Skeletal muscle satellite cell (primary cell): Measurements from ENCODE around the gene AGBL2.
A peak's percentile ranks its signal among the peaks of the same experiment; 100 is the strongest.
"Not testable (repeated sequence)": the region's sequence is repeated elsewhere in the genome, so short reads cannot be mapped to it uniquely, and the experiment has no call there.

Experiments
- H3K27me3 ChIP-seq: 2 replicates; pipeline ENCODE4 v1.7.0; 2013; ENCODE audit warnings: low read length; ENCODE audit not compliant: control insufficient read depth, insufficient read depth
- H3K36me3 ChIP-seq: 2 replicates; pipeline ENCODE4 v1.7.0; 2013; ENCODE audit warnings: mild to moderate bottlenecking, control low read depth, low read length; ENCODE audit not compliant: insufficient read depth
- H3K4me1 ChIP-seq: 2 replicates; pipeline ENCODE4 v1.7.0; 2013; ENCODE audit warnings: low read length; ENCODE audit not compliant: control insufficient read depth, insufficient read depth
- H3K4me2 ChIP-seq: 2 replicates; pipeline ENCODE4 v1.7.0; 2013; ENCODE audit warnings: mild to moderate bottlenecking, low read length
- H3K4me3 ChIP-seq: 2 replicates; pipeline ENCODE4 v1.7.0; 2013; ENCODE audit warnings: low read length
- H3K9ac ChIP-seq: 2 replicates; pipeline ENCODE4 v1.7.0; 2013; ENCODE audit warnings: mild to moderate bottlenecking, low read depth, low read length, moderate library complexity
- H3K9me3 ChIP-seq: replicated peaks from 2 replicates; pipeline ENCODE4 v1.7.0; 2013; ENCODE audit warnings: mild to moderate bottlenecking, control low read depth, low read length

AGBL2 gene

DNA sequence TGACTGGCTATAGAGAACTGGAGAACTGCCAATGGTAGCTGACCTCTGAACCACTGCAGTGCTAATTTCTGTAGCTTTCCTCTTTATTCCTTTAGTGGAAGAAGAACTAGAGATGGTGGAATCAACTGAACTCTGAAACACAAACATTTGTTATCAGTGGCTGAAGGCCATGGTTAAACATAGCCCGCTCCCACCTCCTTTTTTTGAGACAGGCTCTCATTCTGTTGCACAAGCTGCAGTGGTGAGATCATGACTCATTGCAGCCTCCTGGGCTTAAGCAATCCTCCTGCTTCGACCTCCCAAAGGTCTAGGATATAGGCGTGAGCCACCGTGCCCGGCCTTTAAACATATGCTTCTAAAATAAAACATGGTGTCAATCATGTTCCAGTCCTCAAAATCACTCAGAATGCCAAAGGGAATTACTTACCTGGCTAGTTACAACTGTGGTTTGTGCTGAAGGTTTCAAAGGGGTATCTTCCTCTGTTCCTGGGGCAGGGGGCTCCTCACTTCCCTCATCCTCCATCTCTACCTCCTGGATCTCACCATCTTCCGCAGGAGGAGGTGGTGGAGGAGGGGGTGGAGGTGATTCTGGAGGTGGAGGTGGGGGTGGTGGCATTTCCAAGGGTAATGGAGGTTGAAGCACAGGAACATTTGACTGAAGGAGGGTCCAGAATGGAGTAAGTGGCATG is 9.0 kb upstream of the AGBL2 start:
- no peak overlapping the region for H3K4me2 ChIP-seq
- H3K36me3 ChIP-seq: peaks cover 88% of the 10 kb centered on the region
- no peaks in the 10 kb centered on the region for H3K4me1 ChIP-seq
- H3K27me3 ChIP-seq: no peaks in the 10 kb centered on the region
- H3K9ac ChIP-seq: no peak overlapping the region
- H3K4me3 ChIP-seq: no peak overlapping the region
- H3K9me3 ChIP-seq: no peaks in the 10 kb centered on the region

DNA sequence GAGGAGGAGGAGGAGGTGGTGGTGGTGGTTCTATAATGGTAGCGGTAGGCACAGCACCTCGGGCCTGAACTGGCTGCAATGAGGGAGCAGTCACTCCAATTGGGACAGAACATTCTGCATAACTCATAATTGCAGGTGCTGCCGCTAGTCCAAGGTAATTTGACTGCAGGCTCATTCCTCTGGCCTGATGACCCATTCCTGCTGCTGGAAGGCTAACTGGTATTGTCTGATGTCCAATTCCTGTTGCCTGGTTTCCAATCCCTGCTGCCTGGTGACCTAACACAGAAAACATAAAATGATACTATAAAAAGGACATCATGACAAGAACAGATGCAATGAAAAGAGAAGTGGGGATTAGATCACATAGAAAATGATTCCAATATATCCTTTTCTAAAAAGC is 7.9 kb upstream of the AGBL2 start:
- Histone ChIP-seq H3K9me3 (no peaks in the 10 kb centered on the region), H3K4me2 (no peak overlapping the region), H3K4me1 (no peaks in the 10 kb centered on the region), H3K36me3 (peaks cover 91% of the 10 kb centered on the region), H3K27me3 (no peaks in the 10 kb centered on the region), H3K4me3 (no peak overlapping the region), H3K9ac (no peak overlapping the region)

DNA sequence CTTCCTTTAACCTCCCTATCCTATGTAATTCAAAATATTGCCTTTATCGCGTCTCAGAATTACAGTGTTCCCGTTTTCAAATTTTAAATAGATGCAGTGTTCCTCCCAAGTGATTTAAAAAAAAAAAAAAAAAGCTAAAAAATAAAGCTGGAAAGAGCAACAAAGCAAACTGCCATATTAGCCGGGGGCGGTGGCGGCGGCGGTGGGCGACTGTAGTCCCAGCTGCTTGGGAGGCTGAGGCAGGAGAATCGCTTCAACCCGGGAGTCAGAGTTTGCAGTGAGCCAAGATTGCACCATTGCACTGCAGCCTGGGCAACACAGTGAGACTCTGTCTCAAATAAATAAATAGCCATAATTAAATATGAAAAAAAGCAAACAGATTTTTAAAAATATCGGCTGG is 5.5 kb upstream of the AGBL2 start:
- no peaks in the 10 kb centered on the region for H3K9me3 ChIP-seq
- H3K36me3 ChIP-seq: peaks cover 85% of the 10 kb centered on the region
- H3K4me2 ChIP-seq: no peak overlapping the region
- H3K4me3 ChIP-seq: no peak overlapping the region
- no peaks in the 10 kb centered on the region for H3K4me1 ChIP-seq
- no peak overlapping the region for H3K9ac ChIP-seq
- no peaks in the 10 kb centered on the region for H3K27me3 ChIP-seq

DNA sequence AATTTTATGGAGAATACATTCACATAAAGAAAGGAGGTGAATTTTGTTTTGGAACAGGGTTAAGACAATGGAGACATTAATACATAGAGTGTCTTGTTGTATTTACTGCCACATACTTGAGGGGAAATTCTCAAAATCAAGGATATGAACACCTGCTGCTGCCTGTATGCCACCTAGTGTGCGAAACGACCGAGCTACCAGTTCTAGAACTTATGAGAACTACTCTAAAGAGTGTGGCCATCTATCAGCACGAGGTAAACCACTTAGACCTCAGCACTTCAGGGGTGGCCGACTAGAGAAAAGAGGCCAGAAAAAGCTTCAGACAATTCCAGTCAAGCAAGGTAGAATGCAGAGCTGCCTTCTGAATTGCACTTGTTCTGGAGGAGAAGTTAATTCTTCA is 1.5 kb upstream of the AGBL2 start:
- peaks cover 48% of the 10 kb centered on the region for H3K36me3 ChIP-seq
- H3K9ac ChIP-seq: no peak overlapping the region
- peaks cover 4% of the 10 kb centered on the region for H3K4me1 ChIP-seq
- H3K4me2 ChIP-seq: no peak overlapping the region
- H3K27me3 ChIP-seq: no peaks in the 10 kb centered on the region
- no peaks in the 10 kb centered on the region for H3K9me3 ChIP-seq
- no peak overlapping the region for H3K4me3 ChIP-seq

DNA sequence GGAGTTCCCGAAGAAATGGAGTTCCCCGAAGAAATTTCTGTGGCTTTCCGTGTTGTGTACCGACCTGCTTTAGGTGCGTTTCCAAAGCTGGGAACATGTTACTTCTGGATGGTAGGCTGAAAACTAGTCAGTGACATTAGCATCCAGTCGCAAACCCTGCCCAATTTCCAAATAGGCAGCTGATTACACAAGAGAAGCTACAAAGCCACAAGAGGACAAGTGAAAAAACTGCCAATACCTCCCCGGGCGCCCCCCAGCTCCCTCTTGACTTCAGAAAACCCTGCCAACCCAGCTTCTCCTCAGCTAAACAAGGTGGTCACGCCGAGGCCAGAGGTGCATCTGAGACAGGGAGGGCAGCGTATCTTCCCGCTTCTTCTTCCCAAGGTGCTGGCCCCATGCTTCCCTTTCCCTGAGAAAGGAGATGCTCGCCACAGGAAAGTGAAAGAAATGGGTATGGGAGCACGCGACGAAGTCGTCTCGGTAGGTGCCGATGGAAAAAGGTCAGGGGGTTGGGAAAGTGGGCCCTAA is 551 bp downstream of the AGBL2 start:
- Histone ChIP-seq H3K9ac (peak overlapping the region; percentile 85), H3K36me3 (peaks cover 33% of the 10 kb centered on the region), H3K4me1 (peaks cover 4% of the 10 kb centered on the region), H3K4me3 (peak overlapping the region; percentile 84), H3K27me3 (no peaks in the 10 kb centered on the region), H3K4me2 (peak overlapping the region; percentile 96), H3K9me3 (no peaks in the 10 kb centered on the region)

DNA sequence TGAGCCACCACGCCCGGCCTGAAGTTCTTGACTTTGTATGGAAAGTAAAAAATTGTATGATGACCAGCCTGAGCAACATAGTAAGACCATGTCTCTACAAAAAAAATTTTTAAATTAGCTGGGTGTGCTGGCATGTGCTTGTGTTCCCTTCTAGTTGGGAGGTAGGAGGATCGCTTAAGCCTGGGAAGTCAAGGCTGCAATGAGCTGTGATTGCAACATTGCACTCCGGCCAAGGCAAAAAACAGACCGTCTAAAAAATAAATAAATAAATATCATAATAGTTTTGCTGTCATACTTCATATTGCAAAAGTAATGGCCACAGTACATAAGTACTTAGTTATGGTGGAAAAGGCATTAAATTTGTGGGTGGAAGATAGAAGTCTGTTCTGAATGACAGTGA is 3.4 kb downstream of the AGBL2 start:
- H3K9me3 ChIP-seq: no peaks in the 10 kb centered on the region
- no peak overlapping the region for H3K4me2 ChIP-seq
- H3K4me1 ChIP-seq: peaks cover 4% of the 10 kb centered on the region
- no peaks in the 10 kb centered on the region for H3K27me3 ChIP-seq
- peaks cover 7% of the 10 kb centered on the region for H3K36me3 ChIP-seq
- no peak overlapping the region for H3K9ac ChIP-seq
- no peak overlapping the region for H3K4me3 ChIP-seq

DNA sequence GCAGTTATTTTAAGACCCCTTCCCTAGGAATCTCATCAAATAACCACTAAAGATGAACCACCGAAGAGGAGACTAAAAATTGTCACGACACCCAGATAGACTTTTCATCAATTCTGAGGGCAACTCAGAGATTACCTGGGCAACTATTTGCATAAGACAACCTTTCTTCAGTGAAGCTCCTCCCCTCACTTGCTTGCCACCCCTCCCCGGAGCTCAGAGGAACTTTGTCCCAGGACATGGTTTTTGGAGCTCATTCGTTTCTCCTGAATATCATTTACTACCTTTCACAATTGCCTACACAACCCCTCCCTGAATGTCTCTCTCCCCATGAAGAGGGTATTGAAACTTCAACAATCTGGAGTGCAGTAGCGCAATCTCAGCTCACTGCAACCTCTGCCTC is 3.9 kb downstream of the AGBL2 start:
- no peaks in the 10 kb centered on the region for H3K9me3 ChIP-seq
- no peak overlapping the region for H3K4me3 ChIP-seq
- H3K4me1 ChIP-seq: peaks cover 4% of the 10 kb centered on the region
- no peak overlapping the region for H3K9ac ChIP-seq
- peaks cover 1% of the 10 kb centered on the region for H3K36me3 ChIP-seq
- H3K27me3 ChIP-seq: no peaks in the 10 kb centered on the region
- H3K4me2 ChIP-seq: no peak overlapping the region

DNA sequence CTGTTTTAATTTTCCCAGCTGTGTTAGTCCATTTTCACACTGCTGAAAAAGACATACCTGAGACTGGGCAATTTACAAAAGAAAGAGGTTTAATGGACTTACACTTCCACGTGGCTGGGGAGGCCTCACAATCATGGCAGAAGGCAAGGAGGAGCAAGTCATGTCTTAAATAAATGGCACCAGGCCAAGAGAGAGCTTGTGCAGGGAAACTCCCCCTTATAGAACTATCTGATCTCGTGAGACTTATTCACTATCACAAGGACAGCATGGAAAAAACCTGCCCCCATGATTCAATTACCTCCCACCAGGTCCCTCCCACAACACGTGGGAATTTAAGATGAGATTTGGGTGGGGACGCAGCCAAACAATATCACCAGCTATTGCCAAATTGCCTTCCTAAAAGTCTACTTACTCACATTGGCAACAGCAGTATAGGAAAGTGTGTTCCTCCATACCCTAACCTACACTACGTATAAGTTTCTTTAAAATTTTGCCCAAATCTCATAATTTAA is 7.8 kb downstream of the AGBL2 start:
- not testable (repeated sequence) for H3K9ac ChIP-seq, H3K4me1 ChIP-seq, H3K36me3 ChIP-seq, H3K4me3 ChIP-seq, H3K9me3 ChIP-seq, H3K27me3 ChIP-seq, H3K4me2 ChIP-seq

DNA sequence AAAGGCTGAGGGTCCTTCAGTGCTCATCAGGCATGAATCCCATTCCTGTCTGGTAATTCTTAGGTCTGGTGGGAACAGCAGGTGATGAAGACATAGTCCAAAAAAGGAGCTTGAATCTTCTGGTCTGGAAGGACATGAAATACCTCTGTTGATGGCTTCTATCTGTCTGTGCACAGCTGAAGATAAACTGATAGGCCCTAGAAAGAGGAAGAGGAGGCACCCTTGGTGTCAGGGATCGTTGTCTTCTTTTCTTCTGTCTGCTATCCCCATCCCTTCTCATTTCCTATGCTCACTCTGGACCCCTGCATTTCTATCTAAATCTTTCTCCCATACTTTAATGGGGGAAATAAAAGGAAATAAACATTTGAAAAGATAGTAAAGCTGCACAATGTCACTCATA is 9.4 kb downstream of the AGBL2 start:
- Histone ChIP-seq H3K4me3 (no peak overlapping the region), H3K4me1 (no peaks in the 10 kb centered on the region), H3K9ac (no peak overlapping the region), H3K27me3 (no peaks in the 10 kb centered on the region), H3K4me2 (no peak overlapping the region), H3K36me3 (no peaks in the 10 kb centered on the region), H3K9me3 (no peaks in the 10 kb centered on the region)

DNA sequence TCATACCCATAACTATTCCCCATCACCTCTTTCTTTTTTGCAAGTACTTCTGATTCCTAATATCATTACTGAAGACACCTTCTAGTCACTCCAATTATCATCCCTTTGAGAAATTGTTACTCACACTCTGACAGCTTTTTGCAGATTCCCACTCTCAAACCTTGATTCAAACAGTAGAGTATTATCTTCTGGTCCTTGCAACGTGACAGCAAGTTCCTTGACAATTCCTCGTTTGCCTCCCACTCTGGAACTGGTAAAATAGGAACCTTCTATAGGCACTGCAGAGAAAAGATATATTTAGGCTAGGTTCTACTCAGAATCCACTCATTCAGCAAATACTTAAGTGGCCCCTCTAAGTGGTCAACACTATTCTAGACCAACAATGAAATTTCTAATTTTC is 23.2 kb downstream of the AGBL2 start:
- H3K36me3 ChIP-seq: no peaks in the 10 kb centered on the region
- H3K9me3 ChIP-seq: no peaks in the 10 kb centered on the region
- H3K4me2 ChIP-seq: no peak overlapping the region
- H3K27me3 ChIP-seq: no peaks in the 10 kb centered on the region
- H3K9ac ChIP-seq: no peak overlapping the region
- no peaks in the 10 kb centered on the region for H3K4me1 ChIP-seq
- H3K4me3 ChIP-seq: no peak overlapping the region

DNA sequence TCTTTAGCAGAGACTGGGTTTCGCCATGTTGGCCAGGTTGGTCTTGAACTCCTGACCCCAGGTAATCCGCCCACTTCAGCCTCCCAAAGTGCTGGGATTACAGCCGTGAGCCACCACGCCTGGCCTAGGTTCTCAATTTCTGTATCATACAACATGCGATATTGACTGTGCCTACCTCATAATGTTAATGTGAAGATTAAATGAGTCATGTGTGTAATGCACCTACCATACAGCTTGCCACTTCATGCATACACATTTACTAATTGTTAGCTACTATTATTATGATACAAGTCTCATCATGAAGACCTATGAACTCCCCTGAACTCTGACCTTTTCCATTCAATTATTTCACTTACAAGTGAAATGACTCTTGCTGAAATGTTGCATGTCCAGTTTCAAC is 25.7 kb downstream of the AGBL2 start:
- Histone ChIP-seq H3K4me1 (no peaks in the 10 kb centered on the region), H3K4me2 (no peak overlapping the region), H3K9ac (no peak overlapping the region), H3K9me3 (no peaks in the 10 kb centered on the region), H3K27me3 (no peaks in the 10 kb centered on the region), H3K4me3 (no peak overlapping the region), H3K36me3 (no peaks in the 10 kb centered on the region)

DNA sequence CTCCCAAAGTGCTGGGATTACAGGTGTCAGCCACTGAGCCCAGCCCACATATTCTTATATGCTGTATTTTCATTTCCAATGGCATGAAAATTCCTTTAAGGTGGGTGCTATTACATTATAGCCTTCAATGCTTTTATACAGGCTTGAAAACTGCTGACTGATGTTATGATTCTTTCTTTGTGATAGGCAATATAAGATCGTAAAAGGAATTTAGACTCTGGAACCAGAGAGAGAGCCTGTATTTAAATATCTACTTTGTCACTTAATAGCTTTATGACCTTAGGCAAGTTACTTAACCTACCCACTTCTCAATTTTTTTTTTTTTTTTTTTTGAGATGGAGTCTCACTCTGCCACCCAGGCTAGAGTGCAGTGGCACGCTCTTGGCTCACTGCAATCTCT is 26.2 kb downstream of the AGBL2 start:
- Histone ChIP-seq H3K4me2 (no peak overlapping the region), H3K36me3 (no peaks in the 10 kb centered on the region), H3K4me1 (no peaks in the 10 kb centered on the region), H3K9ac (no peak overlapping the region), H3K9me3 (no peaks in the 10 kb centered on the region), H3K27me3 (no peaks in the 10 kb centered on the region), H3K4me3 (no peak overlapping the region)
